NT2/D1 (cell line): Measurements from ENCODE around the gene BAG1.

Source experiments
- DNase-seq: peaks from one replicate; pipeline ENCODE4 v3.0.0-alpha.2; 2011; ENCODE audit warnings: low read depth, low spot score
- H3K27me3 ChIP-seq: 2 replicates; pipeline ENCODE4 v1.6.0; 2011; ENCODE audit warnings: mild to moderate bottlenecking; ENCODE audit not compliant: insufficient read length, insufficient read depth
- H3K36me3 ChIP-seq: 2 replicates; pipeline ENCODE4 v1.6.1; 2011; ENCODE audit warnings: mild to moderate bottlenecking, low read length, mixed read lengths; ENCODE audit not compliant: insufficient read depth, insufficient read length
- H3K4me1 ChIP-seq: 2 replicates; pipeline ENCODE4 v1.5.1; 2011; ENCODE audit not compliant: insufficient read depth, insufficient read length
- H3K4me3 ChIP-seq: 2 replicates; pipeline ENCODE4 v1.5.1; 2011; ENCODE audit warnings: low read depth; ENCODE audit not compliant: insufficient read length
- H3K9ac ChIP-seq: 2 replicates; pipeline ENCODE4 v1.6.0; 2011; ENCODE audit warnings: low read depth; ENCODE audit not compliant: insufficient read length
- H3K9me3 ChIP-seq: 2 replicates; pipeline ENCODE4 v1.5.1; 2011; ENCODE audit warnings: mild to moderate bottlenecking, low read length; ENCODE audit not compliant: insufficient read depth
- SUZ12 ChIP-seq: IDR thresholded peaks from 2 replicates; pipeline ENCODE4 v1.6.1; 2011; ENCODE audit not compliant: insufficient read length, insufficient read depth; ENCODE audit errors: extremely low read depth
- YY1 ChIP-seq: IDR thresholded peaks from 2 replicates; pipeline ENCODE4 v1.6.1; 2011; ENCODE audit not compliant: insufficient read length, insufficient read depth
- ZNF274 ChIP-seq: IDR thresholded peaks from 2 replicates; pipeline ENCODE4 v1.6.1; 2011; ENCODE audit warnings: mild to moderate bottlenecking, low read depth, low read length

The BAG1 gene

GRCh38 chr9:33289936-33290246 is 25.4 kb upstream of the BAG1 start:
- Histone ChIP-seq H3K9ac (peak overlapping the region; percentile 92), H3K4me3 (peak overlapping the region; percentile 87), H3K9me3 (no peaks in the 10 kb centered on the region), H3K4me1 (peaks cover 2% of the 10 kb centered on the region), H3K36me3 (peaks cover 33% of the 10 kb centered on the region), H3K27me3 (no peaks in the 10 kb centered on the region)
- TF ChIP-seq SUZ12 (no peak), YY1 (peak; percentile 35), ZNF274 (no peak)
- DNase-seq = no peak

DNA sequence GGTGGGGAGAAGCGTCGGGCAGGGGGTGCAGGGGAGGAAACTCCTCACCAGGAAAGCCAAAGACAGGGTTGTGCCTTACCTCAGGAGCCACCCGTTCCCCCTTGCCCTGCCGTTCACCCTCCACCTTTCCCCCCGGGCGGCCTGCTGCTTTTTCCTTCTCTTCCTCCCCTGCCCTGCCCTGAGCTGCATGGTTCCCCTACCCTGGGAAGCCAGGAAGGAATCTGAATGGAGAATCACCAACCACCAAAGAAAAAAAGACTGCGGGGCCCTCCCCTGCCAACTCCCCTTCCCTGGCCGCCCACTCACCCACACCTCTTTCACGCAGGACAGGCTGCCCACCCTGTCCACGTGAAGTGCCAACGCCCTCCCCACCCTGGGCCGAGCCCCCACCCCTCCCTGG is 25.0 kb upstream of the BAG1 start:
- DNase-seq = no peak
- no peak for TF ChIP-seq YY1
- TF ChIP-seq ZNF274 = no peak
- no peak for TF ChIP-seq SUZ12
- H3K9me3 ChIP-seq = no peaks in the 10 kb centered on the region
- peak overlapping the region; percentile 87 for H3K4me3 ChIP-seq
- H3K36me3 ChIP-seq = peaks cover 29% of the 10 kb centered on the region
- H3K27me3 ChIP-seq = no peaks in the 10 kb centered on the region
- peaks cover 2% of the 10 kb centered on the region for H3K4me1 ChIP-seq
- H3K9ac ChIP-seq = peak overlapping the region; percentile 76

DNA sequence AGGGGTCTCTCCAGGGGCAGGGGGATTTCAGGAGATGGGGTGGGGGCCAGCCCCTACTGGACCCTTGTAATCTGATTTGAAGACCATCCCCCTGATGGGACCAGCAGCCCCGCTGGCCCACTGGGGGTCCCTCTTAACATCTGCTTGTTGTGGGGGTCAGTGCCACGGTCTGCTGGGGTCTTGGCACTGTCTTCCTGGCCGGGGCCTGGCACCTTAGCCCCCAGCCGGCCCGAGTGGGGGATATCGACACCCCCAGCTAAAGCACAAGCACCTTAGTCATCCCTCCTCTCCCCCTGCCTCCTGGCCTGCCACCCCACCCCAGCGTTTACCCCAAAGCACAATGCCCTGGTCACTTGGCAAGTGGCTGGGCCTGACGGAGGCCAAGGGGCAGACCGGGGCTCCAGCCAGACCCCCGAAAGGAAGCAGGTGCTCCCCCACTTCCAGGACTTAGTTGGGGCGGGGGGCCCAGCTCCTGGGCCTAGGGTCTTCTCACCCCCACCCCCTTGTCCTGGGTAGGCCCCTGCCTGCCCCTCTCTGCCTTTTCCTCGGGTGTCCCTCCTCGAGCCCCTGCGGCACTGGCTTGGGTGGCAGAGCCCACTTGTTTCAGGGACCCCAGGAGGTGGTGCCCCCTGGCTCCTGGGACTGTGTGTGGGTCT is 24.4 kb upstream of the BAG1 start:
- H3K9me3 ChIP-seq = no peaks in the 10 kb centered on the region
- peak overlapping the region; percentile 76 for H3K9ac ChIP-seq
- no peaks in the 10 kb centered on the region for H3K27me3 ChIP-seq
- no peak overlapping the region for H3K4me3 ChIP-seq
- no peak for DNase-seq
- TF ChIP-seq SUZ12 (no peak), YY1 (no peak), ZNF274 (no peak)
- H3K4me1 ChIP-seq = peaks cover 2% of the 10 kb centered on the region
- H3K36me3 ChIP-seq = peaks cover 23% of the 10 kb centered on the region

DNA sequence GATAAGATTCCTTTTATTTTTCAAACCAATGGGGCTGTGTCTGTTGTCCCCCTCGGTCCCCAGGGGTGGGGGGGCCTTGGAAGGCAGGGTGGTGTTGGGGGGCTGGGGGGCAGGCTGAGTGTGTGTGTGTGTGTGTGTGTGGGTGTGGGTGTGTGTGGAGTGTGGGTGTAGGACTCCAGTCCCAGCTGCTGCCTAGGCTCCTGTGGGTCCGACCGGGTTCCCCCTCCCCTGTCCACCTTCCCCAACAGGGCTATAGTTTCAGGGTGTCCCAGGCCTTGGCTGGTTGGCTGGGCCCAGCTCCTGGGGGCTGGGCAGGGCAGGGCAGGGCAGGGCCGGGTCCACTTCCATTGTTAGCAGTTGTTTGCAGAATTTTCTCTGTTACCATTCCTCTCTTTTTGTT is 23.7 kb upstream of the BAG1 start:
- no peak for TF ChIP-seq SUZ12
- TF ChIP-seq ZNF274 = no peak
- no peak for TF ChIP-seq YY1
- Histone ChIP-seq H3K27me3 (no peaks in the 10 kb centered on the region), H3K9me3 (no peaks in the 10 kb centered on the region), H3K4me1 (peaks cover 2% of the 10 kb centered on the region), H3K9ac (no peak overlapping the region), H3K4me3 (no peak overlapping the region), H3K36me3 (peaks cover 21% of the 10 kb centered on the region)
- DNase-seq = no peak

DNA sequence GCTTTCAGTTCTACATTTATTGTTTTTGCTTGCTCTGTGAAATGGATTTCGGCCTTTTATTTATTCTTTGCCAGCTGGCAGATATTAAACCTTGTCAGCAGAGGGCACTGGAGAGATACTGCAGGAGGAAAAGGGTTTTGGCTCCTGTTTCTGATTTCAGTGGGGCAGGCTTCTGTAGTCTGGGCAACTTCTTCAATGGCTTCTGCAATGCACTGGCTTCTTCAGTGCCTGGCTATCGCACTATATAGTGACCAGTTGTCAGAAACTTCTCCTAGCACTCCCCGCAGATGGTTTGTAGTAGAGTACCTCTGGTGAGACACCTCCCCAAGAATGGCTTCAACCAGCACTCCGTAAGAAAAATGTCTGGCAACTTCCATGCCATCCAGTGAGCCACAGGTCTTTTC is 22.6 kb upstream of the BAG1 start:
- TF ChIP-seq YY1 (no peak), SUZ12 (no peak), ZNF274 (no peak)
- DNase-seq = no peak
- no peaks in the 10 kb centered on the region for H3K27me3 ChIP-seq
- H3K4me3 ChIP-seq = no peak overlapping the region
- peak overlapping the region; percentile 29 for H3K9ac ChIP-seq
- H3K4me1 ChIP-seq = peaks cover 2% of the 10 kb centered on the region
- H3K9me3 ChIP-seq = no peaks in the 10 kb centered on the region
- H3K36me3 ChIP-seq = peaks cover 15% of the 10 kb centered on the region

DNA sequence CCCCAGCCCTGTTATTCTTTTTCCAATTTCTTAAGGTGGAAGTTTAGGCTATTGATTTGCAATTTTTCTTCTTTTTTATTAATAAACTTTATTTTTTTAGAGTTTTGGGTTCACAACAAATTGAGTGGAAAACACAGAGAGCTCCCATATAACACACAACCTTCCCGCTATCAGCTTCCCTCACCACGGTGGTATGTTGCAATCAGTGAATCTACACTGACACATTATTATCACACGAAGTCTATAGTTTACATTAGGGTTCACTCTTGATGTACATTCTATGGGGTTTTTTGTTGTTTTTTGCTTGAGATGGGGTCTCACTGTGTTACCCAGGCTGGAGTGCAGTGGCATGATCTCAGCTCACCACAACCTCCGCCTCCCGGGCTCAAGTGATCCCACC is 21.0 kb upstream of the BAG1 start:
- H3K9ac ChIP-seq = no peak overlapping the region
- peaks cover 24% of the 10 kb centered on the region for H3K36me3 ChIP-seq
- H3K4me3 ChIP-seq = no peak overlapping the region
- no peak for DNase-seq
- H3K4me1 ChIP-seq = peaks cover 2% of the 10 kb centered on the region
- TF ChIP-seq ZNF274 (no peak), YY1 (no peak), SUZ12 (no peak)
- H3K27me3 ChIP-seq = no peaks in the 10 kb centered on the region
- H3K9me3 ChIP-seq = no peaks in the 10 kb centered on the region

DNA sequence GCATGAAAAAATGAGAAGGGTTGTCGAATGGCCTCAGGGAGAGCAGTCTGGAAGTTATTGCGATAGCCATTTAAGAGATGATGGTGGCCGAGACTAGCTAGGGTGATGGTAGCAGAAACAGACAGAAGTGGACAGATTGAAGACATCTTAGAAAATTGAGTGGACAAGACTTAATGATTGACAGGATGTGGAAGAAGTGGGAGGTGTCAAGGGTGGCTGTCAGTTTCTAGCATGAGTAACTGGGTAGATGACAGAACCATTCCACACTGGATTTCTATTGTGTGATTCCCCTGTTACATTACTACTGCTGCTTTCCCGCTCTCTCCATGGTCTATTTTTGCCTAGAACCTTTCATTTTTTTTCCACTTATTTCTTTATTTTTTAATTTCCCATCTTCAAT is 13.0 kb upstream of the BAG1 start:
- Histone ChIP-seq H3K27me3 (no peaks in the 10 kb centered on the region), H3K4me1 (no peaks in the 10 kb centered on the region), H3K9ac (no peak overlapping the region), H3K4me3 (no peak overlapping the region), H3K36me3 (peaks cover 70% of the 10 kb centered on the region), H3K9me3 (no peaks in the 10 kb centered on the region)
- TF ChIP-seq YY1 (no peak), ZNF274 (no peak), SUZ12 (no peak)
- no peak for DNase-seq

DNA sequence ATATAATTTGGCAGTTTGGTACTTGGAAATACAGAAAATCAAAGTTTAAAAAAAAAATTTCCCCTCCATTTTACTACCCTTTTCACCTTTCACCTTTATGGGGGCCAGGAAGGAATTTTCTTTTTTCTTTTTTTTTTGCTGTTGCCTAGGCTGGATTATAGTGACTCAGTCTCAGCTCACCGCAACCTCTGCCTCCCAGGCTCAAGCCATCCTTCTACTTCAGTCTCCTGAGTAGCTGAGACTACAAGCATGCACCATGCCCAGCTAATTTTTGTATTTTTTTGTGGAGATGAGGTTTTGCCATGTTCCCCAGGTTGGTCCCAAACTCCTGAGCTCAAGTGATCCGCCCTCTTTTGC is 9.4 kb upstream of the BAG1 start:
- TF ChIP-seq YY1 = no peak
- no peak for TF ChIP-seq SUZ12
- no peak for TF ChIP-seq ZNF274
- DNase-seq = no peak
- Histone ChIP-seq H3K9ac (no peak overlapping the region), H3K9me3 (no peaks in the 10 kb centered on the region), H3K4me3 (no peak overlapping the region), H3K36me3 (peaks cover 75% of the 10 kb centered on the region), H3K4me1 (no peaks in the 10 kb centered on the region), H3K27me3 (no peaks in the 10 kb centered on the region)
